GM12874 (cell line): ENCODE measurements around the gene PRICKLE3.

Source experiments
- TF ChIP-seq, protein P1 (sequence below): IDR thresholded peaks from 2 replicates; pipeline ENCODE4 v1.5.1; 2011; ENCODE audit warnings: low read depth, mild to moderate bottlenecking, control low read depth, low read length, moderate library complexity; ENCODE audit not compliant: insufficient read depth

PRICKLE3 gene

DNA sequence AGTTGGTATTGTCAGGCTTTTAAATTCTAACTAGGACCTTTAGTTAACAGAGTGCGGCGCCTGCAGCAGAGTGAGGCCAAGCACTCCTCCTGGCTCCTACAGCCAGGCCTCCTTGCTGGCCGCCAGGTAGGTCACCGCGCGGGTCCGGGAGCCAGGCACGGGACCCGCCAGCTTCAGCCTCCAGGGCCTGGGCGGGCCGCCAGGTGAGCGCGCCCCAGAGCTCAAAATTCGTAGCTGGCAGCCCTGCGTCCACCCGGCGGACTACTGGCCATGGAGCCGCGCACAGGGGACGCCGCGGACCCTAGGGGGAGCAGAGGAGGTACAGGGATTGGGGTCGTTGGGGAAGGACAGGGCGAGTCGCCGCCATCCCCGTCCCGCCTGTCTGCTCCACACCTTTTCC lies 23.6 kb downstream of the PRICKLE3 start, which contains the start of gene MAGIX:
Gene MAGIX (plus strand): TSS at position 139 of the 400 bp plus-strand sequence. CDS start 132 bp downstream, at position 271.
- TF ChIP-seq, protein P1, sequence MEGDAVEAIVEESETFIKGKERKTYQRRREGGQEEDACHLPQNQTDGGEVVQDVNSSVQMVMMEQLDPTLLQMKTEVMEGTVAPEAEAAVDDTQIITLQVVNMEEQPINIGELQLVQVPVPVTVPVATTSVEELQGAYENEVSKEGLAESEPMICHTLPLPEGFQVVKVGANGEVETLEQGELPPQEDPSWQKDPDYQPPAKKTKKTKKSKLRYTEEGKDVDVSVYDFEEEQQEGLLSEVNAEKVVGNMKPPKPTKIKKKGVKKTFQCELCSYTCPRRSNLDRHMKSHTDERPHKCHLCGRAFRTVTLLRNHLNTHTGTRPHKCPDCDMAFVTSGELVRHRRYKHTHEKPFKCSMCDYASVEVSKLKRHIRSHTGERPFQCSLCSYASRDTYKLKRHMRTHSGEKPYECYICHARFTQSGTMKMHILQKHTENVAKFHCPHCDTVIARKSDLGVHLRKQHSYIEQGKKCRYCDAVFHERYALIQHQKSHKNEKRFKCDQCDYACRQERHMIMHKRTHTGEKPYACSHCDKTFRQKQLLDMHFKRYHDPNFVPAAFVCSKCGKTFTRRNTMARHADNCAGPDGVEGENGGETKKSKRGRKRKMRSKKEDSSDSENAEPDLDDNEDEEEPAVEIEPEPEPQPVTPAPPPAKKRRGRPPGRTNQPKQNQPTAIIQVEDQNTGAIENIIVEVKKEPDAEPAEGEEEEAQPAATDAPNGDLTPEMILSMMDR: no peak

DNA sequence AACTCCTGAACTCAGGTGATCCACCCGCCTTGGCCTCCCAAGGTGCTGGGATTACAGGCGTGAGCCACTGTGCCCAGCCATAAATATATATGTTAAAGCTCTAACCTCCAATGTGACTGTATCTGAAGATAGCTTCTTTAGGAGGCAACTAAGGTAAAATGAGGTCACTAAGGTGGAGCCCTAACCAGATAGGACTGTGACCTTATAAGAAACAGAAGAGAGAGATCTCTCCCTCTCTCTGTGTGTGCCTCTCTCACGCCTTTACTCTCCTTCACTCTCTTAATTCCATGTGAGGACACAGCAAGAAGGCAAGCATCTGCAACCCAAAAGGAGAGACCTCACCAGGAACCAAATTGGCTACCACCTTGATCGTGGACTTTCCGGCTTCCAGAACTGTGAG lies 24.5 kb downstream of the PRICKLE3 start:
- TF ChIP-seq, protein P1: no peak

DNA sequence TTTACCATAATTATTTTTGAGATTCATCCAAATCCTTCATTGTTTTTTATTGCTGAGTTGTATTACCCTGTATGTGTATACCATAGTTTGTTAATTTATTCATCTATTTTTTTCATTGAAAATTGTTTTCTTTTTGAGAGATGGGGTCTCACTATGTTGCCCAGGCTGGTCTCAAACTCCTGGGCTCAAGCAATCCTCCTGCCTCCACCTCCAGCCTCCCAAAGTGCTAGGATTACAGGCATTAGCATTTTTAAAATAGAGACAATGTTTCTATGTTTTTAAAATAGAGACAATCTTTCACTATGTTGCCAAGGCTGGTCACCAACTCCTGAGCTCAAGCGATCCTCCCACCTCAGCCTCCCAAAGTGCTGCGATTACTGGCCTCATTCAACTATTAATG lies 25.3 kb downstream of the PRICKLE3 start:
- TF ChIP-seq, protein P1: no peak

DNA sequence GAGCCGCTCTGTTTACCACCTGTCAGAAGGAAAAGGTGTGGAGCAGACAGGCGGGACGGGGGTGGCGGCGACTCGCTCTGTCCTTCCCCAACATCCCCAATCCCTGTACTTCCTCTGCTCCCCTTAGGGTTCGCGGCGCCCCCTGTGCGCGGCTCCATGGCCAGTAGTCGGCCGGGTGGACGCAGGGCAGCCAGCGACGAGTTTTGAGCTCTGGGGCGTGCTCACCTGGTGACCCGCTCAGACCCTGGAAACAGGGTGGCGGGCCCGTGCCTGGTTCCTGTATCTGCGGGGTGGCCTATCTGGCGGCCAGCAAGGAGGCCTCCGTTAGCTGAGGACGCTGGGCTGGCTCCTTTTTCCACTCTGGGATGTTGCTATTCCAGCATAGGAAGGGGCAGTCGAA lies 29.0 kb downstream of the PRICKLE3 start:
- TF ChIP-seq, protein P1: no peak

DNA sequence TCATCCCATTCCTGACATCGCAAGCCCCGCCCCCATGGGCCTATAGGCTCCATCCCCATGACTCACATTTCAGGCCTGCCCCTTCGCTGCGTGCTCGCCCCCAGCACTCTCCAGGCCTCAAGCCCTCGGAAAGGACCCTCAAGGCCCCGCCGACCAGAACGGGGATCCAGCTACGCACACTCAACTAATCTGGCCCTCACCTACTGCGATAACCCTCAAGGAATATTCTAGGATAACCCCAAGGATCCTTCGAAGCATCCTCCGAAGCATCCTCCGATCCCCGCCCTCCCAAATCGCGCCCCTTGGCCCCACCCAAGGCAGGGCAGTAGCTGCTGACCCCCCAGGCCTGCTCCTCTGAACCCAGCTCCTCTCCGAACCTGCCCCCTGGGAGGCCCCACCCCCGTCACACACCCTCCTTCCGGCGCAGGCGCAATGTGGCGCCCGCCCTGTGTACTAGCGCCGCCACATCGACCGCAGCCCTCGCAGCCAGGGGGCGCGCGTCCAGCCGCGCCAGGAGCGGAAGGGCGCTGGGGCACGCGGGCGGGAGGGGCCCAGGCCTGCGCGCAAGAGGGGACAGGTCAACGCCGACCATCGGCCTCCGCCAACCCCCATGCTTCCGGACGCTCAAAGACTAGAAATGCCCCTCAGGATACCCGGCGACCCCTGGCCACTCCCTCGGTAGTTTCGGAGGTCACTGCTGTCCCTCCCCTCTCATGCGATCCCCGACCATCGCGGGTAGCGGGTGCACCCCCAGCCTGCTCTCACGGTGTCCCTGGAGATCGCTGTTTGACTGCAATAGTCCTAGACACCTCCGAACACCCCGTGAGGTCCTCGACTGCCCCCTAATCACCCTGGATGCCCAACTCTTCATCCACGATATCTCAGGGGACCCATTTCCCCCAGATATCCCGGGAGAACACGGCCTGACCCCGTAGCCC lies 30.0 kb downstream of the PRICKLE3 start:
- TF ChIP-seq, protein P1: peak; percentile 68

DNA sequence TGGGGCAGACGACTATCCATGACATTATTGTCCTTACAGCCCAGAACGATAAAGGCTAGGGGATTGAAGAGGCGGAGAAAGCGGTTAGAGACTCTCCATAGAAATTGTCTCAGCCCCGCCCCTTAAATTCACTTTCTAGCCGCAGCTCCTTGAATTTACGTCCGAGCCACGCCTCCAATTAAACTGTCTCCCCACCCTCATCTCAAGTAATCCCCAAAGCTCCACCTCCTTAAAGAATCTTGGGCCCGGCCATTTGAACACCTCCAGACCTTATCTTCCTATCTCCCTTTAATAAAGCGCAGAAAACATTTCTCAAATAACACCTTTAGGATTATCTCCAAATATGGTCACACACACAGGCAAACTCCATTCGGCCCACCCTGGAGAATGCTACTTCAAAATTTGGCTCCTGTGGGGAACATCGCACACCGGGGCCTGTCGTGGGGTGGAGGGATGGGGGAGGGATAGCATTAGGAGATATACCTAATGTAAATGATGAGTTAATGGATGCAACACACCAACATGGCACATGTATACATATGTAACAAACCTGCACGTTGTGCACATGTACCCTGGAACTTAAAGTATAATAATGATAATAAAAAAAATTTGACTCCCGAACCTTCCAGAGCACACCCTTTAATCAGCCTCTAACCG lies 30.8 kb downstream of the PRICKLE3 start:
- TF ChIP-seq, protein P1: no peak

DNA sequence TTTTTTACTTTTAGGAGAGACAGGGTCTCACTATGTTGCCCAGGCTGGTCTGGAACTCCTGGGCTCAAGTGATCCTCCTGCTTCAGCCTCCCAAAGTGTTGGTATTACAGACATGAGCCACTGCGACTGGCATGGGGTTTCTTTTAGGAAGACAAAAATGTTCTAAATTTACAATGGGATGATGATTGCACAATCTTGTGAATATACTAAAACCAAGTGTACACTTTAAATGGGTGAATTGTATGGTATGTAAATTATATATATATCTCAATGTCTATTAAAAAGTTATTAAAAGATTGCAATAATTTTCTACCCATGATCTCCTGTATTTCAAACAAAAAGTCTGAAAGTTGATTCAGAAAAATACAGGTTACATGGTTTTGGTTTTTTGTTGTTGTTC lies 32.7 kb downstream of the PRICKLE3 start:
- TF ChIP-seq, protein P1: no peak
